Progenitor cell of endocrine pancreas (in vitro differentiated cells): ENCODE results near the gene VMAC. TPM values are rescaled to one million over a fixed set of nuclear protein-coding genes. Genes with fewer than 3 reads are reported as not detected.
"Not testable (repeated sequence)": the region's sequence is repeated elsewhere in the genome, so short reads cannot be mapped to it uniquely, and the experiment has no call there.

Experiments
- DNase-seq: peaks from one replicate; pipeline ENCODE4 v3.0.0; 2021; ENCODE audit warnings: low spot score; ENCODE audit not compliant: unreplicated experiment
- H3K27ac Mint-ChIP-seq: 2 replicates; pipeline ENCODE4 v1.8.0; 2021; ENCODE audit warnings: mild to moderate bottlenecking, moderate library complexity, mixed read lengths
- H3K27me3 Mint-ChIP-seq: 2 replicates; pipeline ENCODE4 v1.8.0; 2021; ENCODE audit warnings: mixed read lengths
- H3K36me3 Mint-ChIP-seq: 2 replicates; pipeline ENCODE4 v1.8.0; 2022; ENCODE audit warnings: mixed read lengths; ENCODE audit not compliant: insufficient read depth
- H3K4me1 Mint-ChIP-seq: 2 replicates; pipeline ENCODE4 v1.8.0; 2021; ENCODE audit warnings: low read depth, mixed read lengths
- H3K4me3 Mint-ChIP-seq: 2 replicates; pipeline ENCODE4 v1.8.0; 2021; ENCODE audit warnings: low read depth, mild to moderate bottlenecking, moderate library complexity, mixed read lengths
- H3K9me3 Mint-ChIP-seq: 2 replicates; pipeline ENCODE4 v1.8.0; 2021; ENCODE audit warnings: low read depth, mixed read lengths
- long read RNA-seq: library from polyadenylated mRNA; unstranded; transcript quantifications from one replicate; pipeline ENCODE4 v2.0.0, GENCODE V29; 2020
- total RNA-seq: library from RNA; stranded (reverse); gene quantifications from 2 replicates; pipeline ENCODE4 v1.2.1, GENCODE V29; 2021
- TF ChIP-seq, protein P1 (sequence below): fragments of 200-600 bp; sonication (generic); IDR thresholded peaks from one replicate; pipeline ENCODE4 v1.5.0; 2021; ENCODE audit warnings: antibody characterized with exemption, mild to moderate bottlenecking; ENCODE audit not compliant: unreplicated experiment

The VMAC gene, protein sequence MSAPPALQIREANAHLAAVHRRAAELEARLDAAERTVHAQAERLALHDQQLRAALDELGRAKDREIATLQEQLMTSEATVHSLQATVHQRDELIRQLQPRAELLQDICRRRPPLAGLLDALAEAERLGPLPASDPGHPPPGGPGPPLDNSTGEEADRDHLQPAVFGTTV
- total RNA-seq, result 13.9 and 15.2 TPM in 2 replicates
- long read RNA-seq, partial matches to known transcripts, result 0 of 1 reads
- long read RNA-seq, other reads (novel, unspliced or antisense), result 1 of 1 reads

DNA sequence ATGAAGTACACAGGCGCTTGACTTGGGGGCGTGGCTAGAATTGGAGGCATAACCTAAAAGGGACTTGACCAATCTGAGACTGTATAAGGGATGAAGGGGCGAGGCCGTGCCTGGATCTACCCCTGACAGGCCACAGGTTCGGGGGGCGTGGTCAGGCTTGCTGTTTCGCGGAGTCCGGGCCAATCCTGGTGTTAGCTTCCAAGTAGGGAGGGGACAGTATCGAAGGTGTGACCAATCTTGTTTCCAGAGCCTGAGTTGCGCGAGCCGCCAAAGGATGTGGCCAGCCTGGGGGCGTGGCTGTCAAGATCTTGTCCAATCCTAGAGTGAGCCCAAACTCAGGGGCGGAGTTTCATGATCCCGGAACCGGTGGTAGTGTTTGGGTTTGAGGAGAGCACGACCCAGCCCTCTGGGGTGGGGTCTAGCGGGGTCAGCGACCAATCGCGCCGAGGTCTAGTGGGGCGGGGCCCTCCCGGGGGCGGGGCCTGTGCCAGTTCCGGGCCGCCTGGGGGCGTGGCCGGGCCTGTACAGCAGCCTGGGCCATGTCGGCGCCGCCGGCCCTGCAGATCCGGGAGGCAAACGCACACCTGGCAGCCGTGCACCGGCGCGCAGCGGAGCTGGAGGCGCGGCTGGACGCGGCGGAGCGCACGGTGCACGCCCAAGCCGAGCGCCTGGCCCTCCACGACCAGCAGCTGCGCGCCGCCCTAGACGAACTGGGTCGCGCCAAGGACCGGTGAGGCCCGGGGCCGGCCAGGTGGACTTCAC is at the start of gene VMAC:
Gene VMAC (plus strand): TSS at position 521 of the 762 bp plus-strand sequence. CDS start 19 bp downstream, at position 540.
- H3K36me3 Mint-ChIP-seq, result peaks cover 4% of the 10 kb centered on the region
- DNase-seq, result peak; percentile 100
- H3K27ac Mint-ChIP-seq, result peak within 1 kb of the TSS; percentile 99
- no peaks in the 10 kb centered on the region for H3K27me3 Mint-ChIP-seq
- H3K4me3 Mint-ChIP-seq, result peak within 1 kb of the TSS; percentile 92
- no peaks in the 10 kb centered on the region for H3K9me3 Mint-ChIP-seq
- peaks cover 7% of the 10 kb centered on the region for H3K4me1 Mint-ChIP-seq
- TF ChIP-seq, protein P1, sequence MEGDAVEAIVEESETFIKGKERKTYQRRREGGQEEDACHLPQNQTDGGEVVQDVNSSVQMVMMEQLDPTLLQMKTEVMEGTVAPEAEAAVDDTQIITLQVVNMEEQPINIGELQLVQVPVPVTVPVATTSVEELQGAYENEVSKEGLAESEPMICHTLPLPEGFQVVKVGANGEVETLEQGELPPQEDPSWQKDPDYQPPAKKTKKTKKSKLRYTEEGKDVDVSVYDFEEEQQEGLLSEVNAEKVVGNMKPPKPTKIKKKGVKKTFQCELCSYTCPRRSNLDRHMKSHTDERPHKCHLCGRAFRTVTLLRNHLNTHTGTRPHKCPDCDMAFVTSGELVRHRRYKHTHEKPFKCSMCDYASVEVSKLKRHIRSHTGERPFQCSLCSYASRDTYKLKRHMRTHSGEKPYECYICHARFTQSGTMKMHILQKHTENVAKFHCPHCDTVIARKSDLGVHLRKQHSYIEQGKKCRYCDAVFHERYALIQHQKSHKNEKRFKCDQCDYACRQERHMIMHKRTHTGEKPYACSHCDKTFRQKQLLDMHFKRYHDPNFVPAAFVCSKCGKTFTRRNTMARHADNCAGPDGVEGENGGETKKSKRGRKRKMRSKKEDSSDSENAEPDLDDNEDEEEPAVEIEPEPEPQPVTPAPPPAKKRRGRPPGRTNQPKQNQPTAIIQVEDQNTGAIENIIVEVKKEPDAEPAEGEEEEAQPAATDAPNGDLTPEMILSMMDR, result no peak

GRCh38 chr19:5855151-5855550 is 49.5 kb upstream of the VMAC start:
- not testable (repeated sequence) for H3K4me1 Mint-ChIP-seq, H3K9me3 Mint-ChIP-seq, DNase-seq, H3K27ac Mint-ChIP-seq, H3K4me3 Mint-ChIP-seq, H3K36me3 Mint-ChIP-seq
- H3K27me3 Mint-ChIP-seq, result peaks cover 23% of the 10 kb centered on the region

- H3K4me3 Mint-ChIP-seq, result no peak overlapping the region
- no peaks in the 10 kb centered on the region for H3K9me3 Mint-ChIP-seq
- H3K4me1 Mint-ChIP-seq, result no peaks in the 10 kb centered on the region
- TF ChIP-seq, protein P1, result no peak
- DNase-seq, result no peak
- no peak overlapping the region for H3K27ac Mint-ChIP-seq
- peaks cover 23% of the 10 kb centered on the region for H3K27me3 Mint-ChIP-seq
- no peaks in the 10 kb centered on the region for H3K36me3 Mint-ChIP-seq
Observed at GRCh38 chr19:5857203-5858081, 47.2 kb upstream of the VMAC start.

GRCh38 chr19:5863030-5863665 is 41.5 kb upstream of the VMAC start:
- Mint-ChIP-seq H3K9me3 (no peaks in the 10 kb centered on the region), H3K36me3 (no peaks in the 10 kb centered on the region), H3K4me1 (no peaks in the 10 kb centered on the region), H3K4me3 (no peak overlapping the region), H3K27me3 (peaks cover 22% of the 10 kb centered on the region), H3K27ac (no peak overlapping the region)
- no peak for DNase-seq
- TF ChIP-seq, protein P1, result no peak

GRCh38 chr19:5864013-5864720 is 40.5 kb upstream of the VMAC start:
- H3K27ac Mint-ChIP-seq, result no peak overlapping the region
- DNase-seq, result no peak
- TF ChIP-seq, protein P1, result no peak
- no peaks in the 10 kb centered on the region for H3K9me3 Mint-ChIP-seq
- peaks cover 22% of the 10 kb centered on the region for H3K27me3 Mint-ChIP-seq
- no peak overlapping the region for H3K4me3 Mint-ChIP-seq
- H3K4me1 Mint-ChIP-seq, result no peaks in the 10 kb centered on the region
- no peaks in the 10 kb centered on the region for H3K36me3 Mint-ChIP-seq
